CD4-positive, CD25-positive, alpha-beta regulatory T cell (primary cell): Measurements from ENCODE around the gene MAP2K6. TPM values are rescaled to one million over a fixed set of nuclear protein-coding genes. Genes with fewer than 3 reads are reported as not detected.
"Not testable (repeated sequence)": the region's sequence is repeated elsewhere in the genome, so short reads cannot be mapped to it uniquely, and the experiment has no call there.

Experiments used
- ATAC-seq, 2 donors: fragments of 150-1000 bp; cut with Tn5 transposase; one replicate each; pipeline ENCODE4 v1.10.0; 2021; ENCODE audit warnings: low read depth in 2 of 2, moderate number of reproducible peaks in 2 of 2, moderate library complexity in 1 of 2
- DNase-seq, 3 donors: peaks; one replicate each; pipeline versions ENCODE4 v3.0.0 to v3.0.0-alpha.2; 2012 to 2022; ENCODE audit warnings: mixed read lengths in 1 of 3
- H3K27ac ChIP-seq: one replicate; pipeline ENCODE4 v1.7.0; 2013; ENCODE audit warnings: mild to moderate bottlenecking, low read length; ENCODE audit not compliant: insufficient read depth, poor library complexity, severe bottlenecking
- H3K27me3 ChIP-seq: one replicate; pipeline ENCODE4 v1.7.0; 2013; ENCODE audit warnings: low read length; ENCODE audit not compliant: control insufficient read depth, insufficient read depth
- H3K36me3 ChIP-seq: one replicate; pipeline ENCODE4 v1.7.0; 2013; ENCODE audit warnings: mild to moderate bottlenecking, low read length, moderate library complexity; ENCODE audit not compliant: control insufficient read depth, insufficient read depth
- H3K4me1 ChIP-seq: 2 replicates; pipeline ENCODE4 v1.7.0; 2013; ENCODE audit warnings: mild to moderate bottlenecking, low read length; ENCODE audit not compliant: insufficient read depth, control insufficient read depth, poor library complexity, severe bottlenecking
- H3K4me3 ChIP-seq: one replicate; pipeline ENCODE4 v1.7.0; 2013; ENCODE audit warnings: low read depth, mild to moderate bottlenecking, low read length, moderate library complexity
- H3K9me3 ChIP-seq, 2 experiments: 1 replicate in 1 of 2; 2 replicates in 1 of 2; pipeline ENCODE4 v1.7.0; 2013; ENCODE audit warnings: low read length in 2 of 2, mild to moderate bottlenecking in 1 of 2, moderate library complexity in 1 of 2; ENCODE audit not compliant: control insufficient read depth in 2 of 2
- H3K27ac Mint-ChIP-seq, 3 donors: one replicate each; pipeline ENCODE4 v1.8.0; 2020 to 2022; ENCODE audit warnings: mild to moderate bottlenecking in 3 of 3, mixed read lengths in 3 of 3, moderate library complexity in 2 of 3
- H3K27me3 Mint-ChIP-seq: one replicate; pipeline ENCODE4 v1.8.0; 2022; ENCODE audit warnings: mild to moderate bottlenecking, mixed read lengths
- H3K36me3 Mint-ChIP-seq: one replicate; pipeline ENCODE4 v1.8.0; 2020; ENCODE audit warnings: mixed read lengths
- H3K4me1 Mint-ChIP-seq, 4 donors: one replicate each; pipeline ENCODE4 v1.8.0; 2020 to 2022; ENCODE audit warnings: mixed read lengths in 4 of 4, mild to moderate bottlenecking in 1 of 4
- H3K4me3 Mint-ChIP-seq, 4 donors: one replicate each; pipeline ENCODE4 v1.8.0; 2020 to 2022; ENCODE audit warnings: mild to moderate bottlenecking in 4 of 4, mixed read lengths in 4 of 4, moderate library complexity in 3 of 4
- H3K9me3 Mint-ChIP-seq, 7 donors: one replicate each; pipeline ENCODE4 v1.8.0; 2020 to 2022; ENCODE audit warnings: mixed read lengths in 7 of 7, mild to moderate bottlenecking in 3 of 7, moderate library complexity in 2 of 7
- polyA plus RNA-seq, 4 donors: library from polyadenylated mRNA; unstranded; fragments of 300-500 nt; fragmentation: Illumina TruSeq; gene quantifications; one replicate each; pipeline ENCODE4 v1.2.3, GENCODE V29; 2021
- total RNA-seq: library from RNA; stranded (reverse); gene quantifications from one replicate; pipeline ENCODE4 v1.2.3, GENCODE V29; 2022

MAP2K6 gene
- total and polyA plus RNA-seq, 5 donors from 2014 or later = 10.3 to 17.3 (median 14.0) TPM

DNA sequence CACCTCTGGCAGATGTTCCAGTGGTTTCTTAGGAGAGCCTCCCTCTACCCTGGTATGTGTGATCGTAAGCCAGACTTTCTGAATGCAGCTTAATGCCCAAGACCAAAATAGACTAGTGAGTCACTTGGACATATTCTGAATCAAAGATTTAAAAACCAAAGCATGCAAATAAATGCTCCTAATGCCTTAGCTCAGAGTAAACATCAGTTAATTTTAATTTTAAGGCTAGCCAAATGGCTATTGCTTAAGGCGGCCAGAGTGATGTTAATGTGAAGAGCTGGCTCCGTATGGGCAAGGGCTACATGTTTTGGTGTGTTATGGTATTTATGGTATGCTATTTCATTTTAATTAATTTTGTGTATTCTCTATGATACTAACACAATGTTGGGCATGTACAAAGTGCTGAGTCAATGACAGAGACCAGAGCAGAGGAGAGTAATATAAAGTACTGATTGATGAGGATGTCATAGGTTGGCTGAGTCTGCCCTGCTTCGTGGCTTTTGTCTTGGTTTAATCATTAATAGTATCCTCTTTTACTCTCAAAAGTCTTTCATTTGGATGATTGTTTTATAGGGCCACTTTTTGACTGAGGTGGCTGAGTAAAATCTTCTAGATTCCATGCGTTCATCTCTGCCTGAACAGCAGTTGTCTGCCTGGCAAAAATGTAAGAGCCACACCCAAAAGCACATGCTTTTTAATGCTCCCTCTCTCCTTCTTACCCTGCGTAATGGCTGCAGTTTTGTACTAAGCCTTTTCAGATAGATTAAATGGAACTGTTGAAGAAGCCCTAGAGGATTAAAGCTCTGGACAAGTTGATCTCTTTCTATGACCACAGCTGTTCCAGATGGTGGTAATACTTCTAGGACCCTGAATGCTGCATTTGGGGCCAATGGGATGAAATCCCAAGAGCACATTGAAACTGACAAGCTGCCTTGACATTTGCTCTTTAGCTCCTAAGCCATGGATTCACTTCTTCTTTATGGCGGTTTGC is 59.6 kb downstream of the MAP2K6 start:
- Histone ChIP-seq H3K27me3 (no peaks in the 10 kb centered on the region), H3K36me3 (no peaks in the 10 kb centered on the region), H3K27ac (no peak overlapping the region), H3K4me3 (no peak overlapping the region), H3K9me3 (no peaks in the 10 kb centered on the region), H3K4me1 (no peaks in the 10 kb centered on the region)
- Mint-ChIP-seq H3K4me1 (peaks cover 6 to 24% (median 11%) of the 10 kb centered on the region in 4 donors), H3K27me3 (no peaks in the 10 kb centered on the region), H3K27ac (peak overlapping the region in 1 of 3 donors; percentile 53), H3K4me3 (no peak overlapping the region), H3K36me3 (peaks cover 27% of the 10 kb centered on the region), H3K9me3 (no peaks in the 10 kb centered on the region)
- ATAC-seq (no peak), DNase-seq (no peak)

DNA sequence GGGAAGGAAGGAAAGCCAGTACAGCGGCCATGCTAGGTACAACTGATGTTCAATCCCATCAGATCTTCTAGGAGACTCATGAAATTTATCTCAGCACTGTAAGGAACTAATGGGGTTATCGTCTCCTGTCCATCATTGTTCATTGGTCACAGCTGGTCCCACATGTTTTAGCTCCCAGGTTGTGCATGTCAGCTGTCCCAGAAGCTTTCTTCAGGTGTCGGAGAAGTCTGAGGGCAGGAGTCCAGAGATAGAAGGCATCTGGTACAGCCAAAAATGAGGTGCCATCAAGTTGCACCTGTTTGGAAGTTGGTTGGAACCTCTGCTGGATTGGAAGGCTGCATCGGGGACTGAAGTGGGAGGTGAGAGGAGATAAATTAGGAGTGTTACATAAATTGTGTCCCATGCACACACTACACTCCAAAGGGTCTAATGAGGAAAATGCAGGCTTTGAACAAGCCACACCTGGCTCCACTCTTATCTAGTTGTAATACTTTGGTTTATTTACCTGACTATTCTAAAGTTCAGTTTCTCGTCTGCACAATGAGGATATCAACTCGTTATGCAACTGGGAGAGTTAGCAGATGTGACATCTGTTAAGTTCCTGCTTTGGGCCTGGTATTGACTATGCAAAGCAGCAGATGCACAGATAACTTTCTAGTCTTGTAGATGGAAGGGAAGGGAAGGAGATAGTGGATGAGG is 62.9 kb downstream of the MAP2K6 start:
- H3K36me3 ChIP-seq = no peaks in the 10 kb centered on the region
- ATAC-seq = no peak
- peaks cover 0 to 2% (median 0%) of the 10 kb centered on the region in 7 donors for H3K9me3 Mint-ChIP-seq
- no peaks in the 10 kb centered on the region for H3K27me3 Mint-ChIP-seq
- no peaks in the 10 kb centered on the region for H3K9me3 ChIP-seq
- no peak overlapping the region for H3K4me3 ChIP-seq
- peaks cover 25% of the 10 kb centered on the region for H3K36me3 Mint-ChIP-seq
- H3K4me1 ChIP-seq = no peaks in the 10 kb centered on the region
- H3K4me1 Mint-ChIP-seq = peaks cover 6 to 16% (median 10%) of the 10 kb centered on the region in 4 donors
- no peaks in the 10 kb centered on the region for H3K27me3 ChIP-seq
- H3K27ac ChIP-seq = no peak overlapping the region
- DNase-seq = no peak
- H3K27ac Mint-ChIP-seq = peak overlapping the region in 1 of 3 donors; percentile 28
- H3K4me3 Mint-ChIP-seq = no peak overlapping the region

DNA sequence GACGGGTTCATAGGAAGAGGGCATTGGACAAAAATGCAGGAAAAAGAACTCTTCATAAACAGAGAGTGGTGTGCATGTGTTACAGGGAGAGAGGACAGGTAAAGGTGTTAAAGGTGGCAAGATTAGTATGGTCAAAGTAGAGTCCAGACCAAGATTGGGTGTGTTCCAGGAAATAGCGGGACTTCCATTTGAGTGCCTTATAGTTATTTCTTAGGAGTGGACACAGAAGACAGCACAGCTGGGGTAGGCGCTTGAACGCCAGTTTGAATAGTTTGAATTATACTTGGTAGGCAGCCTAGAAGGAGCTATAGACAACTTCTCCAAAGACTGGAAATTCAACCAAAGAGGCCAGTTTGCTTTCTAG is 63.4 kb downstream of the MAP2K6 start:
- H3K27ac Mint-ChIP-seq = no peak overlapping the region
- H3K27me3 ChIP-seq = no peaks in the 10 kb centered on the region
- no peak overlapping the region for H3K4me3 Mint-ChIP-seq
- DNase-seq (no peak), ATAC-seq (no peak)
- H3K27me3 Mint-ChIP-seq = no peaks in the 10 kb centered on the region
- peaks cover 25% of the 10 kb centered on the region for H3K36me3 Mint-ChIP-seq
- H3K4me3 ChIP-seq = no peak overlapping the region
- H3K4me1 ChIP-seq = no peaks in the 10 kb centered on the region
- H3K9me3 ChIP-seq = no peaks in the 10 kb centered on the region
- peaks cover 6 to 16% (median 10%) of the 10 kb centered on the region in 4 donors for H3K4me1 Mint-ChIP-seq
- no peaks in the 10 kb centered on the region for H3K36me3 ChIP-seq
- H3K27ac ChIP-seq = no peak overlapping the region
- H3K9me3 Mint-ChIP-seq = peaks cover 0 to 2% (median 0%) of the 10 kb centered on the region in 7 donors

DNA sequence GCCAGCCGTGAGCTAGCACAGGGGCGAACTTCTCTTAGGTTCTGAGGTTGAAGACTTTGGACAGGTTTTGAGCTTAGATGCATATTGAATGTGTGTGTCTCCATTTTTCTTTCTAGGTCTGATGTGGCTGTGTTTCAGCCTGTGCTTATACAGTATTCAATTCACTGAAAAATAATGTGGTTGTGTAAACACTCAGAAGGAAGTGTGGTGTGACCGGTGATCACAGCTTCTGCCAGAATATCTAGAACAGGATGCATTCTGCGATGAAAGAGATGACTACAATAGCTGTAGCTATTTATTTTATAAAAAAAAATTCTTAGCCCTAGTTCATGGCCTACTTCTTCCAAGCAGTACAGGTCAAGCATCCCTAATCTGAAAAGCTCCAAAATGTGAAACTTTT is 64.4 kb downstream of the MAP2K6 start:
- Histone ChIP-seq H3K36me3 (no peaks in the 10 kb centered on the region), H3K4me1 (no peaks in the 10 kb centered on the region), H3K27ac (no peak overlapping the region), H3K27me3 (no peaks in the 10 kb centered on the region), H3K4me3 (no peak overlapping the region), H3K9me3 (no peaks in the 10 kb centered on the region)
- Mint-ChIP-seq H3K4me1 (peaks cover 6 to 14% (median 10%) of the 10 kb centered on the region in 4 donors), H3K36me3 (peaks cover 27% of the 10 kb centered on the region), H3K27ac (no peak overlapping the region), H3K27me3 (no peaks in the 10 kb centered on the region), H3K4me3 (no peak overlapping the region), H3K9me3 (peaks cover 0 to 2% (median 0%) of the 10 kb centered on the region in 7 donors)
- no peak for ATAC-seq
- DNase-seq = no peak

DNA sequence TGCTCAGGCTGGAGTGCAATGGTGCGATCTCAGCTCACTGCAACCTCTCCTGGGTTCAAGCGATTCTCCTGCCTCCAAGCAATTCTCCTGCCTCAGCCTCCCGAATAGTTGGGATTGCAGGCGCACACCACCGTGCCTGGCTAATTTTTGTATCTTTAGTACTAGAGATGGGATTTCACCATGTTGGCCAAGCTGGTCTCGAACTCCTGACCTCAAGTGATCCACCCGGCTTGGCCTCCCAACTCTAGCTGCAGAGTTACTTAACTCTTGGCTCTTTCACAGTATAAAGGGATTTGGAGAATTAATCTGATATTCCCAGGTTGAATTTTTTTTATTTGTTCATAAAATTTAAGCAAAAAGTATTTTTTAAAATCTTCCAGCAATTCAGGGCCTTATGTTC is 65.3 kb downstream of the MAP2K6 start:
- not testable (repeated sequence) for H3K27me3 Mint-ChIP-seq, H3K27ac Mint-ChIP-seq

DNA sequence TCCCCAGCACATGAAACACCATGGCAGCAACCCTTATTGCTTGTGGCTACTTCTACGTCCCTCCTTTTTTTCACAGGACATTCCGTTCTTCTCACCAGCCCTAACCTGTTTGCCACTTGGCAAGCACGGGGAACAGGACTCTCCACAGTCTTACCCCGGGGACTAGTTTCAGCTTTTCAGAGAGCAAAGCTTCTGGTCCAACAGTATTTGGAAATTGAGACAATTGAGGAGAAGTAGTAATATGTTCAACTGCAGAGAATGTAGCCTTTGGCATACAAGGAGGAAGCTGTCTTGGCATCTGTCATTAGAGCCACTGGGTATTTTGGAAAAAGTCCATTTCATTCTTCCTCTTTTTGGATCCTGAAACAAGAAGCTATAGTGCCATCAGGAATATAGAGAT is 65.7 kb downstream of the MAP2K6 start:
- no peak for DNase-seq
- Histone ChIP-seq H3K4me3 (no peak overlapping the region), H3K4me1 (no peaks in the 10 kb centered on the region), H3K27ac (no peak overlapping the region), H3K36me3 (no peaks in the 10 kb centered on the region), H3K27me3 (no peaks in the 10 kb centered on the region), H3K9me3 (no peaks in the 10 kb centered on the region)
- H3K9me3 Mint-ChIP-seq = peaks cover 0 to 2% (median 0%) of the 10 kb centered on the region in 7 donors
- H3K4me3 Mint-ChIP-seq = no peak overlapping the region
- H3K27me3 Mint-ChIP-seq = no peaks in the 10 kb centered on the region
- H3K36me3 Mint-ChIP-seq = peaks cover 37% of the 10 kb centered on the region
- H3K4me1 Mint-ChIP-seq = peaks cover 6 to 17% (median 10%) of the 10 kb centered on the region in 4 donors
- H3K27ac Mint-ChIP-seq = no peak overlapping the region
- no peak for ATAC-seq

More for the DNA sequence above, 65.3 kb downstream of the MAP2K6 start:
- not testable (repeated sequence) for H3K9me3 ChIP-seq, DNase-seq, H3K9me3 Mint-ChIP-seq, H3K36me3 ChIP-seq, ATAC-seq, H3K4me3 ChIP-seq, H3K4me1 ChIP-seq, H3K27ac ChIP-seq, H3K27me3 ChIP-seq, H3K4me3 Mint-ChIP-seq
- Mint-ChIP-seq H3K4me1 (peaks cover 6 to 16% (median 9%) of the 10 kb centered on the region in 4 donors), H3K36me3 (peaks cover 33% of the 10 kb centered on the region)

DNA sequence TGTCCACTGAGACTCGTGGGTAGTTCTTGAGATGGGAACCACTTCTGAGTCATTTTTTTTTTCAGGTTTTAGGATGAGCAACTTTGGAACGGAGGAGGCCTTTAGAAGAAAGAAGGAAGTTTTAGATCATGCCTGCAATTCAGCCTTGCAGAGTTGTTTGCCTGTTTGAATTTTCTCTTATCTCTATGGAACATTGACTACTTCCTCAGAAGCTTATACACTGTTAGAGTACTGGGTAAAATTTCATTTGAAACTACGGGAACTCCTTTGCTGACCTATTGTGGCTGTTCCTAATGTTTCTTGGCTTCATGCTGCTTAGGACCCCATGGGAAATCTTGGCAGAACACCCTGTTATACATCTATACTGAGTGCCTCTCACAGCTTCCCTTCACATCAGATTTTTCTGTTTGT is 70.8 kb downstream of the MAP2K6 start:
- H3K27ac Mint-ChIP-seq = no peak overlapping the region
- no peak overlapping the region for H3K4me3 ChIP-seq
- ATAC-seq = no peak

More for the DNA sequence above, 70.8 kb downstream of the MAP2K6 start:
- Mint-ChIP-seq H3K27me3 (no peaks in the 10 kb centered on the region), H3K4me1 (peaks cover 0 to 5% (median 3%) of the 10 kb centered on the region in 4 donors), H3K4me3 (no peak overlapping the region), H3K36me3 (peaks cover 30% of the 10 kb centered on the region), H3K9me3 (peaks cover 0 to 2% (median 0%) of the 10 kb centered on the region in 7 donors)
- H3K4me1 ChIP-seq = no peaks in the 10 kb centered on the region
- H3K36me3 ChIP-seq = no peaks in the 10 kb centered on the region
- H3K27ac ChIP-seq = no peak overlapping the region
- DNase-seq = no peak
- no peaks in the 10 kb centered on the region for H3K27me3 ChIP-seq
- no peaks in the 10 kb centered on the region for H3K9me3 ChIP-seq
